ENCODE data around the gene PRIM2.
"Not testable (repeated sequence)": the region's sequence is repeated elsewhere in the genome, so short reads cannot be mapped to it uniquely, and the experiment has no call there.

Gene PRIM2

GRCh38 chr6:57310095-57310816, 7.2 kb upstream of the PRIM2 start:
- DNase-seq: not testable (repeated sequence)

DNA sequence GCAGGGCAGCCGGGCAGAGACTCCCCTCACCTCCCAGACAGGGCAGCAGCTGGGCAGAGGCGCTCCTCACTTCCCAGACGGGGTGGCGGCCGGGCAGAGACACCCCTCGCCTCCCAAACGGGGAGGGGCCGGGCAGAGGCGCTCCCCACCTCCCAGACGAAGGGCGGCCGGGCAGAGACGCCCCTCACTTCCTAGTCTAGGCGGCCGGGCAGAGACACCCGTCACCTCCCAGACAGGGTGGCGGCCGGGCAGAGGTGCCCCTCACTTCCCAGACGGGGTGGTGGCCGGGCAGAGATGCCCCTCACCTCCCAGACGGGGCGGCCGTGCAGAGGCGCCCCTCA, 6.6 kb upstream of the PRIM2 start:
- DNase-seq: no peak

DNA sequence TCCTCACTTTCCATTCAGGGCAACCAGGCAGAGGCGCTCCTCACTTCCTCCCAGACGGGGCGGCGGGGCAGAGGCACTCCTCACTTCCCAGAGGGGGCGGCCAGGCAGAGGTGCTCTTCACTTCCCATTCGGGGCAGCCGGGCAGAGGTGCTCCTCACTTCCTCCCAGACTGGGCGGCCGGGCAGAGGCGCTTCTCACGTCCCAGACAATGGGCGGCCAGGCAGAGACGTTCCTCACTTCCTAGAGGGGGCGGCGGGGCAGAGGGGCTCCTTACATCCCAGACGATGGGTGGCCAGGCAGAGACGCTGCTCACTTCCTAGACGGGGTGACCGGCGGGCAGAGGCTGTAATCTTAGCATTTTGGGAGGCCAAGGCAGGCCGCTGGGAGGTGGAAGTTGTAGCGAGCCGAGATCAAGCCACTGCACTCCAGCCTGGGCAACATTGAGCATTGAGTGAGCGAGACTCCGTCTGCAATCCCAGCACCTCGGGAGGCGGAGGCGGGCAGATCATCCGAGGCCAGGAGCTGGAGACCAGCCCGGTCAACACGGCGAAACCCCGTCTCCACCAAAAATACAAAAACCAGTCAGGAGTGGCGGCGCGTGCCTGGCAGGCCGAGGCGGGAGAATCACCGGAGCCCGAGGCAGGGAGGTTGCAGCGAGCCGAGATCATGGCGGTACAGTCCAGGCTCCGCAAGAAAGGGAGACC, 6.0 kb upstream of the PRIM2 start:
- DNase-seq: not testable (repeated sequence)

- no peak for DNase-seq
Observed at GRCh38 chr6:57312004-57312345, 5.5 kb upstream of the PRIM2 start.

- no peak for DNase-seq
Observed at GRCh38 chr6:57313009-57313408, 4.4 kb upstream of the PRIM2 start.

DNA sequence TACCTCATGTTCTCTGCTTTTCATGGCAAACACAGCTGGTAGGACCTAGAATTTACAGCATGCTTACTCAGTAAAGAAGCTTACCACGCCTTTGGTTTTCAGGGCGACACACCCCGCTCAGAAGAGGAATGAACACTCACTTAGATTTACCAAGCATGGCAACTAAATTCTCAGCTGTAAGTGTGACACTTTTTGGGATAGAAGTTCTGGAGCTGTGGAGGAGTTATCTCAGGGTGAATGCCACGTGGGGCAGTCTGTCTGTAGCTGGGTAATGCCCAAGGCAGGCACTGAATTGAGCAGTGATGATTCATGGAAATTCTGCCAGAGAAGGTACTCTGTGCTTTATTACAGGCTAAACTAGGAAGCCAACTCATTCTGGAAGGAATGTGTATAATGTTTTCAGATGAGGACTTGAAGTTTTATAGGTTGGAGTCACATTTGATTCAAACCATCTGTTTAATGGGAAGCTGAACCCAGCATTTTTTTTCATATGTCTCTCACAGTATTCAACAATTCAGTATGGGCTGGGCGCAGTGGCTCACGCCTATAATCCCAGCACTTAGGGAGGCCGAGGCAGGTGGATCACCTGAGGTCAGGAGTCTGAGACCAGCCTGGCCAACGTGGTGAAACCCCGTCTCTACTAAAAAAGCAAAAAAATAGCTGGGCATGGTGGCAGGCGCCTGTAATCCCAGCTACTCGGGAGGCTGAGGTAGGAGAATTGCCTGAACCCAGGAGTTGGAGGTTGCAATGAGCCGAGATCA, 3.5 kb upstream of the PRIM2 start:
- DNase-seq: no peak

DNA sequence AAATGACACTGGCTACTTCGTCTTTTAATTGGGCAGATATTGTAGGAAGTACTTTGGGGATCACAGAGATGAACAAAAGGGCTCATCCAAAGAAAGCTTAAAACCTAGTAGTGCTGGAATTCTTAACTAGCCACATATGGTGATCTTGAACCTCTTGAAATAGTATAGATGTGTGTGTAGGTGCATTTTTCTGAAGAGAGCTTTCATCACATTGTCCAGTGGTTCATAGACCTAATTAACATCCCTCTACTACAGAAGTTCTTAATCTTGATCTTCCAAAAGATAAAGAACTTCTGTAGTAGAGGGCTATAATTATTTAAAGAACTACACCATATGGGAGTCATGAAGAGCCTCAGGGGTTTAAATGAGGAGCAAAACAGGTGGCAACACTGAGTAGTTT, 2.3 kb upstream of the PRIM2 start:
- no peak for DNase-seq

GRCh38 chr6:57315851-57316250, 1.6 kb upstream of the PRIM2 start:
- DNase-seq: no peak

- DNase-seq: peak; percentile 89 to 92 (median 90)
Observed at GRCh38 chr6:57316581-57317059, 810 bp upstream of the PRIM2 start.

DNA sequence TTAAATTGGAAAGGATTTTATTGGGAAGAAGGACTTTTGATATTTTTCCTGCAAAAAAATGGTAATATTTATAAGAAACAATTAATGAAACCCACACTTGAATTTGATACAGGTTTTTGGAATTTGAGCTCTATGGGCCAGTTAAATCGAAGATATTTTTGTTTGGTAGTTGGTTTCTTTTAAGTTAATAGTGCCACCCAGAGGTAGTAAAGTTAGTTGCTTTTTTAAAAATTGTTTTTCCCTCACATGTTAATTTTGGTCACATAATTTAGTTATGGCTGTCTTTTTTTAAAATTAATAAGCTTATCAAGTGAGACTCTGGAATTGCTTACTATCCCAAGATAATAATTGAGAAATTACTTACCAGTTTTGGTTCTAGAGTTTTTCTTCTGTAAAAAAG, 7.1 kb downstream of the PRIM2 start:
- peak in 2 of 4 experiments; percentile 33 to 42 for DNase-seq

DNA sequence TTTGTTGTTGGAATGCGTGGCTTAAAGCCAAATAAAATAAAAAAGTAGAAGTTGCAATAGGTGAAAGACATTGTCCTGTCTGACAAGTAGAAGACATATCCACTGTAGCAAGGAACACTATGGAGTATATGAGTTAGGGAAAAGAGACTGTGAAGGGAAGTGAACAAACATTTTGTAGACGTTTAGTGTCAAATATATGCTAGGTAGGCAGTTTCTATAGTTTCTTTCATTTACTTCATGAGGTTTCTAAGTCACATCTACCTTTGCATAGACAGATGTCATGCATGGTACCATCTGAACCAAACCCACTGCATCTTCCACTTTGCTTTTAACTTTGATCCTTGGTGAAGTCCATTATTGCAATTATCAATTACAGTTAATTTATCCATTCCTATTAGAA, 9.9 kb downstream of the PRIM2 start:
- DNase-seq: no peak

- no peak for DNase-seq
Observed at GRCh38 chr6:57328074-57328473, 10.6 kb downstream of the PRIM2 start.

DNA sequence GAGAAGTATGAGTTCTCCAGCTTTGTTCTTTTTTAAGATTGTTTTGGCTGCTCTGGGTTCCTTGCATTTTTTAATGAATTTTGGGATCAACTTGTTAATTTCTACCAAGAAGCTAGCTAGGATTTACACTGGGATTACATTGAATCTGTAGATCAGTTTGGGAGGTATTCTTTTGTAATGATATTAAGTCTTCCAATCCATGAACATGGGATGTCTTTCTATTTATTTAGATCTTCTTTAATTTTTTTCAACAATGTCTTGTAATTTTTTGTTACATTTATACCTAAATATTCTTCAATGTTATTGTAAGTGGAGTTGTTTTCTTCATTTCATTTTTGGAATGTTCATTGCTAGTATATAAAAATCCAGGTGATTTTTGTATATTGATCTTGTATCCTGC, 12.5 kb downstream of the PRIM2 start:
- no peak for DNase-seq

GRCh38 chr6:57342148-57342669, 24.8 kb downstream of the PRIM2 start:
- DNase-seq: no peak

GRCh38 chr6:57343342-57343741, 25.9 kb downstream of the PRIM2 start:
- DNase-seq: not testable (repeated sequence)

GRCh38 chr6:57346715-57347114, 29.3 kb downstream of the PRIM2 start:
- peak in 2 of 4 experiments; percentile 8 to 17 for DNase-seq

DNA sequence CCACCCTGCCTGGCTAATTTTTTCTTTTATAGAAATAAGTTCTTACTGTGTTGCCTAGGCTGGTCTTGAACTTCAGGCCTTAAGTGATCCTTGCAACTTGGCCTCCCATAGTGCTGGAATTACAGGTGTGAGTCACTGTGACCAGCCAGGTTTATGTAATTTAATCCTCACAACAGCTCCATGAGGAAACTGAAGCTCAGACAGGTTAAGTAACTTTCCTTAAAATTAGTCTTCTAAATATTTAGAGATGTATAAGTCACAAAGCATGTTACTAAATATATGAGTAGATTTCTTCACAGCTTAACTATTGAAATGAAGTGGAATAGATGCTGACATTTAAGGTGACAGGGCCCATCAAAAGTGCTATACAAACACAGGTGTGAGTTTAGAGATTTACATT, 30.2 kb downstream of the PRIM2 start:
- DNase-seq: not testable (repeated sequence)

DNA sequence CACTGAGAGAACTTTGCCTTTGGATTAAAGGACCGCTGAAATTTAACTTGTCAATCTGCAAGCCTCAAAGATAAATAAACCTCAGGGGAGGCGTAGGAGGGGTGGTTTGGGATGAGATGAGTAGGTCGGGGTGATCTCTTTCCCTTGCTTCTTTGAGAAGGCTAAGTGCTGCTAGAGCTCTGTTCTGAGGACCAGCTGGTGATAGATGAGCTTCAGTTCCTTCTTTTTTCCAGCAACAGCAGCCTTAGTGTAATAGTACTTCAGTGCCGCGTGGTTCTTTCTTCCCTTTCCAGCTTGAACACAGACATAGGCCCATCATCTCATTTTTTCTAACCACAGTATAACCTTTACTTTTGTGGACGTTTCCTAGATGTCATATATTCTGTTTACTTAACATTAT, 33.0 kb downstream of the PRIM2 start:
- DNase-seq: peak in 1 of 4 experiments; percentile 19

DNA sequence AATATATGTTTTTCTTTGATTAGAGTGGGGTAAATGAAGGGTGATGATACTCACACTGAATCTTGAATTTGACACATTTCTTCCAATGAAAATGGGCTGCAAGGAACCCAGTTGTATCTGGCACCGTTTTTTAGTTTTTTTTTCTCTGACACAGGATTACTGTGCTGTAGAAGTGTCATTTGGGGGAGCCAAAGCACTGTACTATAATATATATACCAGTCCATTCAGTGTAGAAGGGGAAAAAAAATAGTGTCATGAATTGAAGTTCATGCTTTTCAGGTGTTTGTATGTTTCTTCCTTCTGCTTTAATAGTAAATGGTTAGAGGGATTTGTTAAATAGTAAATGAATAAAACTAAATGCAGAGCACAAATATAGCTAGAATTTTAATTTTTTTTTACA, 35.2 kb downstream of the PRIM2 start:
- DNase-seq: not testable (repeated sequence)

GRCh38 chr6:57358319-57358718, 40.9 kb downstream of the PRIM2 start:
- not testable (repeated sequence) for DNase-seq

- DNase-seq: not testable (repeated sequence)
Observed at GRCh38 chr6:57359766-57360165, 42.3 kb downstream of the PRIM2 start.

- DNase-seq: not testable (repeated sequence)
Observed at GRCh38 chr6:57362340-57362739, 44.9 kb downstream of the PRIM2 start.

GRCh38 chr6:57365076-57365583, 47.7 kb downstream of the PRIM2 start:
- DNase-seq: not testable (repeated sequence)

Measured in suppressor macrophage (primary cell).